Measurements from ENCODE around the gene LHFPL3. TPM values are rescaled to one million over a fixed set of nuclear protein-coding genes. Genes with fewer than 3 reads are reported as not detected.

LHFPL3 gene
- total RNA-seq, 1 donor from 2014 or later: not detected

DNA sequence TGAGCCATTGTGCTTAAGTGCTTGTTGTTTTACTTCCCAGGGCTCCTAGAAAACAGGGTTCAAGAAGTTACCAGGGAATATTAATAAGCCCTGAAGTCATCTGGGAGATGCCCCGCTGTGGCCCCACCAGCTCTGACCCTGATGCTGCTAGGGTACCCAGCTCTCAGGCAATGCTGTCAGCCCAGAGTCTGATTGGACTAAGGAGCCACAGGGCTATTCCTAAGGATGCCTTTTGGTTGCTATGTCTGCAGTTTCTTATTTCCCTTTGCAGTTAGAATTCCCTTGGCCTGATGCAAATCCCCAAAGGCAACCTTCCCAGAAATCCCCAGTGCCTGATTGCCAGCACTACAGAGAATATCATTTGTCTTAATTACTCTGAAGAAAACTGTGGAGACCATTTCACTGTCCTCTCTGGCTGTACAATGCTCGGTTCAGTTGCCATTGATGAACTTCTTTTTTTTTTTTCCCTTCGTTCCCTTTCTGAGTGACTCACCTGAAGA is 448.9 kb downstream of the LHFPL3 start:
- no peak overlapping the region for H3K4me3 ChIP-seq (ENCODE audit: low read depth, low read length)
- no peaks in the 10 kb centered on the region for H3K36me3 ChIP-seq (ENCODE audit: control insufficient read depth, insufficient read depth, low read length)
- TF ChIP-seq, protein P1, sequence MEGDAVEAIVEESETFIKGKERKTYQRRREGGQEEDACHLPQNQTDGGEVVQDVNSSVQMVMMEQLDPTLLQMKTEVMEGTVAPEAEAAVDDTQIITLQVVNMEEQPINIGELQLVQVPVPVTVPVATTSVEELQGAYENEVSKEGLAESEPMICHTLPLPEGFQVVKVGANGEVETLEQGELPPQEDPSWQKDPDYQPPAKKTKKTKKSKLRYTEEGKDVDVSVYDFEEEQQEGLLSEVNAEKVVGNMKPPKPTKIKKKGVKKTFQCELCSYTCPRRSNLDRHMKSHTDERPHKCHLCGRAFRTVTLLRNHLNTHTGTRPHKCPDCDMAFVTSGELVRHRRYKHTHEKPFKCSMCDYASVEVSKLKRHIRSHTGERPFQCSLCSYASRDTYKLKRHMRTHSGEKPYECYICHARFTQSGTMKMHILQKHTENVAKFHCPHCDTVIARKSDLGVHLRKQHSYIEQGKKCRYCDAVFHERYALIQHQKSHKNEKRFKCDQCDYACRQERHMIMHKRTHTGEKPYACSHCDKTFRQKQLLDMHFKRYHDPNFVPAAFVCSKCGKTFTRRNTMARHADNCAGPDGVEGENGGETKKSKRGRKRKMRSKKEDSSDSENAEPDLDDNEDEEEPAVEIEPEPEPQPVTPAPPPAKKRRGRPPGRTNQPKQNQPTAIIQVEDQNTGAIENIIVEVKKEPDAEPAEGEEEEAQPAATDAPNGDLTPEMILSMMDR (IDR thresholded peaks at IDR 0.05; ENCODE audit: insufficient read depth, low read length, severe bottlenecking): no peak
- DNase-seq (ENCODE audit: low read depth) (no peak), FAIRE-seq (no peak)
- H3K27me3 ChIP-seq (ENCODE audit: control insufficient read depth, insufficient read depth, low read length): no peaks in the 10 kb centered on the region

DNA sequence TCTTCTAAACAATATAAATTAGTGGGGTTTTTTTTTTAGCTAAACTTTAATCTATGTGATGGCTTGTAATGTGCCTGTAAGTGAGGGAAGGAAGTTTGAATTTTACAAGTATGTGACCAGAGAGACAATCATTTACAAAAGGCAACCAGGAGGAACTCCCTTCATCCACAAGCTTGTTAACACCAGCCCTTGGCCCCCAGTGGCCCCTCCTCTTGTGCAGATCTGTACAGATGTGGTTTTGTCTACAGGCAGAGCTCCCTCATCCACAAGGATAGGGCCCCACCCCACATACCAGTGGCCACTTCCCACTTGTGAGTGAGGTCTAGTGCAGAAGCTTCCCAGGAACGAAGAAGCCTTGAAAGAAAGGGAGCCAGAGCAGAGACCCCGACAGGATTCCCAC is 451.5 kb downstream of the LHFPL3 start:
- no peaks in the 10 kb centered on the region for H3K36me3 ChIP-seq (ENCODE audit: control insufficient read depth, insufficient read depth, low read length)
- no peaks in the 10 kb centered on the region for H3K27me3 ChIP-seq (ENCODE audit: control insufficient read depth, insufficient read depth, low read length)
- H3K4me3 ChIP-seq (ENCODE audit: low read depth, low read length): no peak overlapping the region
- DNase-seq (ENCODE audit: low read depth) (no peak), FAIRE-seq (no peak)
- TF ChIP-seq, protein P1 (IDR thresholded peaks at IDR 0.05; ENCODE audit: insufficient read depth, low read length, severe bottlenecking): no peak

DNA sequence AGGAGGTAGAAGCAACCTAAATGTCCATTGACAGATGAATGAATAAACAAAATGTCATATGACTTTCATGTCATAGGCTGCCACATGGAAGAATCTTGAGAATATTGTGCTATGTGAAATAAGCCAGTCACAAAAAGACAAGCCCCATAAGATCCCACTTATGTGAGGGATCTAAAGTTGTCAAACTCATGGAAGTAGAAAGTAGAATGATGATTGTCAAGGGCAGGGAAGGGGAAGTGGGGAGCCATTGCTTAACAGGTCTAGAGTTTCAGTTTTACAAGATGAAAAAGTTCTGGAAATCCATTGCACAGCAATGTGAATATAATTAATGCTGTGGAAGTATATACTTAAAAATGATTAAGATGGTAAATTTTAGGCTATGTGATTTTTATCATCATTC is 456.3 kb downstream of the LHFPL3 start:
- TF ChIP-seq, protein P1 (IDR thresholded peaks at IDR 0.05; ENCODE audit: insufficient read depth, low read length, severe bottlenecking): no peak
- FAIRE-seq (no peak), DNase-seq (ENCODE audit: low read depth) (no peak)
- H3K36me3 ChIP-seq (ENCODE audit: control insufficient read depth, insufficient read depth, low read length): no peaks in the 10 kb centered on the region
- H3K4me3 ChIP-seq (ENCODE audit: low read depth, low read length): no peak overlapping the region
- H3K27me3 ChIP-seq (ENCODE audit: control insufficient read depth, insufficient read depth, low read length): no peaks in the 10 kb centered on the region

DNA sequence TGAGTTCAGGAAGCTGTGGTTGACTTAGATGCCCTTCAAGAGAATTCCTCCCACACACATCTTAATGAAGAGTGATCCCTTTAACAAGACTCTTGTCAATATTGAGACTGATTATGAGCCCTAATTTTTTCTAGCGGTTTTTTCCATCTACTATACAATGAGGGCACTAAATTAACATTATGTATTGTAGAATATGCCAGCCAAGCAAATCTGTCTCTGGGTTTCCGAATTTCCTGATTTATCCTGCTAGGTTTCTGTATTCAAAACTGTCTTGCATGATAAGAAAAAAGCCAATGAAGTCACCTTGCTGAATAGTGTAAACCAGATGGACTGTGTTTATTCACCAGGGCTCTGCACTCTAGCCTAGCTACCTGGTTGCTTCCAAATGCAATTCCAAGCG is 461.4 kb downstream of the LHFPL3 start:
- DNase-seq (ENCODE audit: low read depth) (no peak), FAIRE-seq (no peak)
- Histone ChIP-seq H3K4me3 (ENCODE audit: low read depth, low read length) (no peak overlapping the region), H3K27me3 (ENCODE audit: control insufficient read depth, insufficient read depth, low read length) (no peaks in the 10 kb centered on the region), H3K36me3 (ENCODE audit: control insufficient read depth, insufficient read depth, low read length) (no peaks in the 10 kb centered on the region)
- TF ChIP-seq, protein P1 (IDR thresholded peaks at IDR 0.05; ENCODE audit: insufficient read depth, low read length, severe bottlenecking): no peak

DNA sequence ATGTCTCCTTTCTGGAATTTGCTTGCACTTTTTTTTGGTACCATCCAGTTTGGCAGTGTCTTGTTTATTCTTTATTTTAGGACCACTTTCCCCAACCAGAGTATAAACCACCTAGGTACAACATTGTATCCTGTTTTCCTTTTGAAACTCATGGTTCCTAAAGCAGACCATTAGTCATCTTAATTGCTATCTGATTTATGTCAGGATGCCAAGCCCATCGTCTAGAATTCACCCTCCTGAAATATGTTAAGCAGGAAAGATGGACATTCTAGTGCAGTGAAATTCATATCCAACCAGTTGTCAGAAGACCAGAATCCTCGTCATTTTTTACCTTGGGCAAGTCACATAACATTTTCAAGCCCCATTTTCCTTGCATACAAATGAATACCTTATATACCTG is 462.0 kb downstream of the LHFPL3 start:
- FAIRE-seq: no peak
- TF ChIP-seq, protein P1 (IDR thresholded peaks at IDR 0.05; ENCODE audit: insufficient read depth, low read length, severe bottlenecking): no peak
- peak; percentile 62 for DNase-seq (ENCODE audit: low read depth)

DNA sequence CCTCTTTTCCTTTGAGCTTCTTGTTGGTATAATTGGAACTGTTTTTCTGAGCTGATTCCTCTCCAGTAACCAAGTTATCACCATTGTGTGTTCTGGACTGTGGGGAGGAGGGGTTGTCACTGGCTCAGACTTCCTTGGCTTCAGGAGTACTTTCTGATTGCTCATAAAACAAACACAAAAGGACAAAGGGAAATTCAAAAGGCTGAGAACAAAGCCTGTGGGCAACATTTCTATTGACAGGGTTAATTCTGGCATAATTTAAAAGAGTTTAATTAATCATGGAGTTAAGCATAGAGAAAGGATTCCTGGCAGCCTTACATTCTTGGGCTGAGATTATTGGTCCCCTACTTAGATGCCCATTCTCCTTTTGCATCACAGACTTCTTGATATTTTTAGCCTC is 462.7 kb downstream of the LHFPL3 start:
- Histone ChIP-seq H3K27me3 (ENCODE audit: control insufficient read depth, insufficient read depth, low read length) (no peaks in the 10 kb centered on the region), H3K36me3 (ENCODE audit: control insufficient read depth, insufficient read depth, low read length) (no peaks in the 10 kb centered on the region), H3K4me3 (ENCODE audit: low read depth, low read length) (no peak overlapping the region)
- DNase-seq (ENCODE audit: low read depth) (peak; percentile 82), FAIRE-seq (no peak)
- TF ChIP-seq, protein P1 (IDR thresholded peaks at IDR 0.05; ENCODE audit: insufficient read depth, low read length, severe bottlenecking): no peak

More for the DNA sequence above, 462.0 kb downstream of the LHFPL3 start:
- Histone ChIP-seq H3K36me3 (ENCODE audit: control insufficient read depth, insufficient read depth, low read length) (no peaks in the 10 kb centered on the region), H3K27me3 (ENCODE audit: control insufficient read depth, insufficient read depth, low read length) (no peaks in the 10 kb centered on the region), H3K4me3 (ENCODE audit: low read depth, low read length) (no peak overlapping the region)

Measured in bronchial epithelial cell (primary cell).